GM12878 (cell line): ENCODE results near the gene TMEM255B. TPM values are rescaled to one million over a fixed set of nuclear protein-coding genes. Genes with fewer than 3 reads are reported as not detected.

Experiments used
- ATAC-seq: fragments of 200-7000 bp; cut with Tn5 transposase; 3 replicates; pipeline ENCODE4 v1.9.1; 2020; ENCODE audit warnings: mild to moderate bottlenecking, moderate library complexity
- BruUV-seq: library from RNA; stranded (reverse); fragments of 400-500 nt; replicated peaks from 2 replicates; lab custom pipeline; 2021; lab: Mats Ljungman, UMichigan
- CTCF ChIA-PET: fragments of 300-600 bp; sonication (Branson Sonifier 250); formaldehyde crosslinking; extraction: SDS; loops from one replicate; lab custom pipeline; 2021; ENCODE audit warnings: inconsistent platforms; lab: Yijun Ruan, JAX
- POLR2A ChIA-PET: fragments of 350-600 bp; formaldehyde crosslinking; extraction: SDS; loops from one replicate; lab custom pipeline; 2021; ENCODE audit warnings: inconsistent platforms; lab: Charles Lee
- RAD21 ChIA-PET: fragments of 300-600 bp; sonication (Branson Sonifier 250); formaldehyde crosslinking; loops from one replicate; lab custom pipeline; 2023; ENCODE audit warnings: antibody characterized with exemption; ENCODE audit not compliant: unreplicated experiment; lab: Charles Lee
- SMC1A ChIA-PET: fragments of 300-600 bp; sonication (Branson Sonifier 250); formaldehyde crosslinking; loops from one replicate; lab custom pipeline; 2023; ENCODE audit not compliant: unreplicated experiment, uncharacterized antibody; lab: Charles Lee
- DNase-seq: peaks from one replicate; pipeline ENCODE4 v3.0.0-alpha.2; 2011; ENCODE audit warnings: low read depth, low spot score
- FAIRE-seq: peaks from 3 replicates; lab custom pipeline; 2011; peaks lifted over from hg19 to GRCh38; lab: Jason Lieb, UNC
- H2AFZ ChIP-seq: 2 replicates; pipeline ENCODE4 v1.6.0; 2011; ENCODE audit warnings: low read depth, low read length, control low read depth; ENCODE audit not compliant: control insufficient read depth
- H3K27ac ChIP-seq: 2 replicates; pipeline ENCODE4 v1.5.1; 2011; ENCODE audit warnings: control low read depth; ENCODE audit not compliant: control insufficient read depth, insufficient read depth
- H3K27me3 ChIP-seq, 2 experiments: replicated peaks in 1 of 2; 2 replicates each; pipeline versions ENCODE4 v1.6.0 to v1.6.1; 2011; ENCODE audit warnings: low read length in 1 of 2; ENCODE audit not compliant: control insufficient read depth in 2 of 2, insufficient read depth in 2 of 2
- H3K36me3 ChIP-seq, 2 experiments: 2 replicates each; pipeline ENCODE4 v1.5.1; 2011; ENCODE audit warnings: low read length in 1 of 2; ENCODE audit not compliant: control insufficient read depth in 2 of 2, insufficient read depth in 2 of 2
- H3K4me1 ChIP-seq: 2 replicates; pipeline ENCODE4 v1.6.1; 2011; ENCODE audit warnings: mild to moderate bottlenecking, low read length, moderate library complexity, mixed read lengths; ENCODE audit not compliant: control insufficient read depth, insufficient read depth
- H3K4me2 ChIP-seq: 2 replicates; pipeline ENCODE4 v1.6.0; 2011; ENCODE audit warnings: control low read depth; ENCODE audit not compliant: control insufficient read depth, insufficient read depth
- H3K4me3 ChIP-seq: fragments of 200-600 bp; sonication (generic); 2 replicates; pipeline ENCODE4 v1.5.1; 2016
- H3K79me2 ChIP-seq: 2 replicates; pipeline ENCODE4 v1.6.0; 2011; ENCODE audit warnings: low read length; ENCODE audit not compliant: control insufficient read depth, insufficient read depth
- H3K9ac ChIP-seq: 2 replicates; pipeline ENCODE4 v1.8.0; 2011; ENCODE audit warnings: low read length, control low read depth, mixed read lengths; ENCODE audit not compliant: control insufficient read depth, insufficient read depth
- H3K9me3 ChIP-seq: replicated peaks from 3 replicates; pipeline ENCODE4 v1.5.1; 2011; ENCODE audit warnings: mild to moderate bottlenecking, low read length; ENCODE audit not compliant: control insufficient read depth, insufficient read depth
- H4K20me1 ChIP-seq: 2 replicates; pipeline ENCODE4 v1.6.0; 2011; ENCODE audit not compliant: control insufficient read depth, insufficient read depth
- BACH1 ChIP-seq: fragments of 450-650 bp; IDR thresholded peaks from 2 replicates; pipeline ENCODE4 v1.6.1; 2017; ENCODE audit warnings: mild to moderate bottlenecking, borderline replicate concordance
- CHD2 ChIP-seq: IDR thresholded peaks from 2 replicates; pipeline ENCODE4 v1.6.1; 2011; ENCODE audit warnings: low read depth, low read length, improper control_type of control experiment, borderline replicate concordance
- GABPA ChIP-seq: IDR thresholded peaks from 2 replicates; pipeline ENCODE4 v1.6.1; 2014; ENCODE audit warnings: antibody characterized with exemption, low read depth, mild to moderate bottlenecking, inconsistent platforms
- IKZF1 ChIP-seq: fragments of 450-650 bp; conservative IDR thresholded peaks from 2 replicates; pipeline ENCODE4 v1.6.1; 2017; ENCODE audit warnings: antibody characterized with exemption, mild to moderate bottlenecking
- JUNB ChIP-seq: IDR thresholded peaks from 2 replicates; pipeline ENCODE4 v1.6.1; 2016; ENCODE audit warnings: antibody characterized with exemption, mild to moderate bottlenecking
- NR2F1 ChIP-seq: fragments of 450-650 bp; conservative IDR thresholded peaks from 2 replicates; pipeline ENCODE4 v1.6.1; 2017; ENCODE audit warnings: mild to moderate bottlenecking
- POLR2AphosphoS5 ChIP-seq: IDR thresholded peaks from 2 replicates; pipeline ENCODE4 v1.6.1; 2011; ENCODE audit warnings: mild to moderate bottlenecking, low read length, inconsistent platforms
- SMARCA5 ChIP-seq: fragments of 450-650 bp; IDR thresholded peaks from 2 replicates; pipeline ENCODE4 v1.6.1; 2017; ENCODE audit warnings: mild to moderate bottlenecking
- SPI1 ChIP-seq: IDR thresholded peaks from 2 replicates; pipeline ENCODE4 v1.6.1; 2011; ENCODE audit warnings: low read depth, mild to moderate bottlenecking, low read length, moderate library complexity, borderline replicate concordance; ENCODE audit not compliant: insufficient read depth
- STAT1 ChIP-seq: fragments of 450-650 bp; conservative IDR thresholded peaks from 2 replicates; pipeline ENCODE4 v1.6.1; 2014; ENCODE audit warnings: antibody characterized with exemption, mild to moderate bottlenecking
- SUZ12 ChIP-seq: fragments of 200-600 bp; sonication (generic); IDR thresholded peaks from one replicate; pipeline ENCODE4 v1.6.1; 2018; ENCODE audit warnings: antibody characterized with exemption, mild to moderate bottlenecking; ENCODE audit not compliant: unreplicated experiment
- WGBS: methylation state at CpG from one replicate; pipeline ENCODE4 v1.1.6; 2016; ENCODE audit warnings: low lambda C conversion rate; ENCODE audit not compliant: insufficient replicate concordance, insufficient coverage; ENCODE audit errors: missing lambda C conversion rate; 5-methylcytosine and 5-hydroxymethylcytosine counted together
- in situ Hi-C: fragments of 300-500 bp; cut with MboI; formaldehyde crosslinking; loops from 9 replicates; pipeline ENCODE4 v1.14.3; 2018; ENCODE audit warnings: mixed read lengths
- intact Hi-C: fragments of 100-400 bp; cut with micrococcal nuclease; formaldehyde crosslinking; loops from one replicate; pipeline ENCODE4 v1.14.2; 2022; ENCODE audit not compliant: unreplicated experiment
- polyA plus RNA-seq, 11 experiments: library from polyadenylated mRNA; depleted of rRNA in 4 of 11; unstranded in 6 of 11; stranded (reverse) in 5 of 11; fragments of >200 nt; fragmentation: Nextera tagmentation in 4 of 11; fragmentation: Illumina TruSeq in 1 of 11; extraction: Ambion mirVana in 4 of 11; extraction: Trizol in 1 of 11; gene quantifications; 1 replicate in 1 of 11; 2 replicates in 10 of 11; pipeline versions ENCODE4 v1.2.1 to v1.2.3, GENCODE V29; 2011 to 2016; ENCODE audit warnings: inconsistent platforms in 2 of 11, missing spikeins in 2 of 11, low read depth in 1 of 11
- total RNA-seq, 4 experiments: library from RNA; depleted of rRNA in 3 of 4; stranded (reverse); fragments of >200 nt in 3 of 4; fragmentation: Illumina TruSeq in 1 of 4; extraction: Trizol in 1 of 4; gene quantifications; 2 replicates each; pipeline versions ENCODE4 v1.2.1 to v1.2.3, GENCODE V29; 2013 to 2021
- TF ChIP-seq, protein P1 (sequence below): fragments of 450-650 bp; IDR thresholded peaks from 2 replicates; pipeline ENCODE4 v1.6.1; 2017; ENCODE audit warnings: mild to moderate bottlenecking, moderate library complexity
- TF ChIP-seq, protein P2 (sequence below): IDR thresholded peaks from 2 replicates; pipeline ENCODE4 v1.6.1; 2011; ENCODE audit warnings: mild to moderate bottlenecking, low read depth, low read length, moderate library complexity; ENCODE audit not compliant: insufficient replicate concordance
- TF ChIP-seq, protein P3 (sequence below): fragments of 450-650 bp; formaldehyde crosslinking; IDR thresholded peaks from 2 replicates; pipeline ENCODE4 v1.5.0; 2022; ENCODE audit warnings: mild to moderate bottlenecking, missing genetic modification characterization
- TF ChIP-seq, protein P4 (sequence below), 3 experiments: IDR thresholded peaks in 2 of 3; conservative IDR thresholded peaks in 1 of 3; 2 replicates each; pipeline ENCODE4 v1.5.1; 2011; ENCODE audit warnings: low read depth in 3 of 3, low read length in 3 of 3, mild to moderate bottlenecking in 3 of 3, control low read depth in 2 of 3, moderate library complexity in 2 of 3, inconsistent platforms in 1 of 3, mixed read lengths in 1 of 3; ENCODE audit not compliant: control insufficient read depth in 2 of 3, insufficient read depth in 1 of 3; ENCODE audit errors: extremely low read depth in 1 of 3

Gene TMEM255B
- total and polyA plus RNA-seq, 10 of the 15 experiments (the other 5 are each of a cell fraction or from before 2014, with no cell fraction given): 0.04 to 0.62 (median 0.13) TPM; not detected in 3

DNA sequence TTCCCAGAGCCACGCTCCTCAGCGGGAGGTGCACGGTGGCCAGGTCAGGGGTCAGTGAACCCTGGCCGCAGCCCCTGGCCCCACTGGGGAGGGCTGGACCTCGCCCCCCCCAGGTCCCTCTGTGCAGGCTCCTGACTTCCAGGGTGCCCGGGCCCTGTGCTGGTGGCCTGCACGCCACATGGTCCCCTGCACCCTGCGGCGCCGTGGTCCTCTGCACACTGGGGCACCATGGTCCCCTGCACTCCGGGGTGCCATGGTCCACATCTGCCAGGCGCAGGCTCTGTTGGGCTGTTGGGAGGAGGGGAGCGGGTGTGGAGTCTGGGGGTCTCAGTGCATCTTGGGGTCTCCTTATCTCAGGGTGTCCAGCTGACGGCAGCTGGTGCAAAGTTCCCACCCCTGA is 23.3 kb upstream of the TMEM255B start:
- ChIA-PET RAD21 (no interaction called here), SMC1A (no interaction called here), POLR2A (no interaction called here), CTCF (no interaction called here)
- no peak for DNase-seq
- no peaks in the 10 kb centered on the region for H3K36me3 ChIP-seq
- intact Hi-C loops: no loop called here
- H3K4me1 ChIP-seq: no peaks in the 10 kb centered on the region
- 73% methylated on average over 13 of the region's 14 CpGs for WGBS
- in situ Hi-C loops: no loop called here
- ATAC-seq: no peak
- no peak overlapping the region for H3K27ac ChIP-seq
- no peak for FAIRE-seq
- H2AFZ ChIP-seq: no peak overlapping the region
- H3K9ac ChIP-seq: no peak overlapping the region
- H3K9me3 ChIP-seq: no peaks in the 10 kb centered on the region; the same call in 2 of the 3 replicates
- BruUV-seq: no TSS peak
- H4K20me1 ChIP-seq: no peaks in the 10 kb centered on the region
- H3K79me2 ChIP-seq: no peaks in the 10 kb centered on the region
- H3K4me2 ChIP-seq: no peak overlapping the region
- H3K27me3 ChIP-seq: no peaks in the 10 kb centered on the region; a peak in 1 of 4 replicates
- no peak overlapping the region for H3K4me3 ChIP-seq
- TF ChIP-seq BACH1 (no peak), GABPA (no peak), IKZF1 (no peak), POLR2AphosphoS5 (no peak), SMARCA5 (no peak), NR2F1 (no peak), SPI1 (no peak), CHD2 (no peak), STAT1 (no peak), SUZ12 (no peak), JUNB (no peak)
- TF ChIP-seq, protein P1, sequence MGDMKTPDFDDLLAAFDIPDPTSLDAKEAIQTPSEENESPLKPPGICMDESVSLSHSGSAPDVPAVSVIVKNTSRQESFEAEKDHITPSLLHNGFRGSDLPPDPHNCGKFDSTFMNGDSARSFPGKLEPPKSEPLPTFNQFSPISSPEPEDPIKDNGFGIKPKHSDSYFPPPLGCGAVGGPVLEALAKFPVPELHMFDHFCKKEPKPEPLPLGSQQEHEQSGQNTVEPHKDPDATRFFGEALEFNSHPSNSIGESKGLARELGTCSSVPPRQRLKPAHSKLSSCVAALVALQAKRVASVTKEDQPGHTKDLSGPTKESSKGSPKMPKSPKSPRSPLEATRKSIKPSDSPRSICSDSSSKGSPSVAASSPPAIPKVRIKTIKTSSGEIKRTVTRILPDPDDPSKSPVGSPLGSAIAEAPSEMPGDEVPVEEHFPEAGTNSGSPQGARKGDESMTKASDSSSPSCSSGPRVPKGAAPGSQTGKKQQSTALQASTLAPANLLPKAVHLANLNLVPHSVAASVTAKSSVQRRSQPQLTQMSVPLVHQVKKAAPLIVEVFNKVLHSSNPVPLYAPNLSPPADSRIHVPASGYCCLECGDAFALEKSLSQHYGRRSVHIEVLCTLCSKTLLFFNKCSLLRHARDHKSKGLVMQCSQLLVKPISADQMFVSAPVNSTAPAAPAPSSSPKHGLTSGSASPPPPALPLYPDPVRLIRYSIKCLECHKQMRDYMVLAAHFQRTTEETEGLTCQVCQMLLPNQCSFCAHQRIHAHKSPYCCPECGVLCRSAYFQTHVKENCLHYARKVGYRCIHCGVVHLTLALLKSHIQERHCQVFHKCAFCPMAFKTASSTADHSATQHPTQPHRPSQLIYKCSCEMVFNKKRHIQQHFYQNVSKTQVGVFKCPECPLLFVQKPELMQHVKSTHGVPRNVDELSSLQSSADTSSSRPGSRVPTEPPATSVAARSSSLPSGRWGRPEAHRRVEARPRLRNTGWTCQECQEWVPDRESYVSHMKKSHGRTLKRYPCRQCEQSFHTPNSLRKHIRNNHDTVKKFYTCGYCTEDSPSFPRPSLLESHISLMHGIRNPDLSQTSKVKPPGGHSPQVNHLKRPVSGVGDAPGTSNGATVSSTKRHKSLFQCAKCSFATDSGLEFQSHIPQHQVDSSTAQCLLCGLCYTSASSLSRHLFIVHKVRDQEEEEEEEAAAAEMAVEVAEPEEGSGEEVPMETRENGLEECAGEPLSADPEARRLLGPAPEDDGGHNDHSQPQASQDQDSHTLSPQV: no peak
- TF ChIP-seq, protein P2, sequence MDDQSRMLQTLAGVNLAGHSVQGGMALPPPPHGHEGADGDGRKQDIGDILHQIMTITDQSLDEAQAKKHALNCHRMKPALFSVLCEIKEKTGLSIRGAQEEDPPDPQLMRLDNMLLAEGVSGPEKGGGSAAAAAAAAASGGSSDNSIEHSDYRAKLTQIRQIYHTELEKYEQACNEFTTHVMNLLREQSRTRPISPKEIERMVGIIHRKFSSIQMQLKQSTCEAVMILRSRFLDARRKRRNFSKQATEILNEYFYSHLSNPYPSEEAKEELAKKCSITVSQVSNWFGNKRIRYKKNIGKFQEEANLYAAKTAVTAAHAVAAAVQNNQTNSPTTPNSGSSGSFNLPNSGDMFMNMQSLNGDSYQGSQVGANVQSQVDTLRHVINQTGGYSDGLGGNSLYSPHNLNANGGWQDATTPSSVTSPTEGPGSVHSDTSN: no peak
- TF ChIP-seq, protein P3, sequence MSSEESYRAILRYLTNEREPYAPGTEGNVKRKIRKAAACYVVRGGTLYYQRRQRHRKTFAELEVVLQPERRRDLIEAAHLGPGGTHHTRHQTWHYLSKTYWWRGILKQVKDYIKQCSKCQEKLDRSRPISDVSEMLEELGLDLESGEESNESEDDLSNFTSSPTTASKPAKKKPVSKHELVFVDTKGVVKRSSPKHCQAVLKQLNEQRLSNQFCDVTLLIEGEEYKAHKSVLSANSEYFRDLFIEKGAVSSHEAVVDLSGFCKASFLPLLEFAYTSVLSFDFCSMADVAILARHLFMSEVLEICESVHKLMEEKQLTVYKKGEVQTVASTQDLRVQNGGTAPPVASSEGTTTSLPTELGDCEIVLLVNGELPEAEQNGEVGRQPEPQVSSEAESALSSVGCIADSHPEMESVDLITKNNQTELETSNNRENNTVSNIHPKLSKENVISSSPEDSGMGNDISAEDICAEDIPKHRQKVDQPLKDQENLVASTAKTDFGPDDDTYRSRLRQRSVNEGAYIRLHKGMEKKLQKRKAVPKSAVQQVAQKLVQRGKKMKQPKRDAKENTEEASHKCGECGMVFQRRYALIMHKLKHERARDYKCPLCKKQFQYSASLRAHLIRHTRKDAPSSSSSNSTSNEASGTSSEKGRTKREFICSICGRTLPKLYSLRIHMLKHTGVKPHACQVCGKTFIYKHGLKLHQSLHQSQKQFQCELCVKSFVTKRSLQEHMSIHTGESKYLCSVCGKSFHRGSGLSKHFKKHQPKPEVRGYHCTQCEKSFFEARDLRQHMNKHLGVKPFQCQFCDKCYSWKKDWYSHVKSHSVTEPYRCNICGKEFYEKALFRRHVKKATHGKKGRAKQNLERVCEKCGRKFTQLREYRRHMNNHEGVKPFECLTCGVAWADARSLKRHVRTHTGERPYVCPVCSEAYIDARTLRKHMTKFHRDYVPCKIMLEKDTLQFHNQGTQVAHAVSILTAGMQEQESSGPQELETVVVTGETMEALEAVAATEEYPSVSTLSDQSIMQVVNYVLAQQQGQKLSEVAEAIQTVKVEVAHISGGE (CRISPR knock-in tag): no peak
- TF ChIP-seq, protein P4, sequence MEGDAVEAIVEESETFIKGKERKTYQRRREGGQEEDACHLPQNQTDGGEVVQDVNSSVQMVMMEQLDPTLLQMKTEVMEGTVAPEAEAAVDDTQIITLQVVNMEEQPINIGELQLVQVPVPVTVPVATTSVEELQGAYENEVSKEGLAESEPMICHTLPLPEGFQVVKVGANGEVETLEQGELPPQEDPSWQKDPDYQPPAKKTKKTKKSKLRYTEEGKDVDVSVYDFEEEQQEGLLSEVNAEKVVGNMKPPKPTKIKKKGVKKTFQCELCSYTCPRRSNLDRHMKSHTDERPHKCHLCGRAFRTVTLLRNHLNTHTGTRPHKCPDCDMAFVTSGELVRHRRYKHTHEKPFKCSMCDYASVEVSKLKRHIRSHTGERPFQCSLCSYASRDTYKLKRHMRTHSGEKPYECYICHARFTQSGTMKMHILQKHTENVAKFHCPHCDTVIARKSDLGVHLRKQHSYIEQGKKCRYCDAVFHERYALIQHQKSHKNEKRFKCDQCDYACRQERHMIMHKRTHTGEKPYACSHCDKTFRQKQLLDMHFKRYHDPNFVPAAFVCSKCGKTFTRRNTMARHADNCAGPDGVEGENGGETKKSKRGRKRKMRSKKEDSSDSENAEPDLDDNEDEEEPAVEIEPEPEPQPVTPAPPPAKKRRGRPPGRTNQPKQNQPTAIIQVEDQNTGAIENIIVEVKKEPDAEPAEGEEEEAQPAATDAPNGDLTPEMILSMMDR (IDR thresholded peaks at IDR 0.05 in 2 of 3, conservative IDR thresholded peaks at IDR 0.05 in 1 of 3; ENCODE audit: control insufficient read depth in 2 of 3, extremely low read depth in 1 of 3, insufficient read depth in 1 of 3, low read depth in 3 of 3, low read length in 3 of 3): no peak
